Endothelial cell (in vitro differentiated cells): ENCODE data around the gene ADH4. TPM values are rescaled to one million over a fixed set of nuclear protein-coding genes. Genes with fewer than 3 reads are reported as not detected.
"Not testable (repeated sequence)": the region's sequence is repeated elsewhere in the genome, so short reads cannot be mapped to it uniquely, and the experiment has no call there.

ENCODE experiments used
- DNase-seq: peaks from one replicate; pipeline ENCODE4 v3.0.0; 2021; ENCODE audit warnings: low spot score
- H3K27ac Mint-ChIP-seq: one replicate; pipeline ENCODE4 v1.8.0; 2021; ENCODE audit warnings: mixed read lengths, inconsistent platforms; ENCODE audit not compliant: unreplicated experiment
- H3K27me3 Mint-ChIP-seq: one replicate; pipeline ENCODE4 v1.8.0; 2021; ENCODE audit warnings: mild to moderate bottlenecking, moderate library complexity, mixed read lengths, inconsistent platforms; ENCODE audit not compliant: unreplicated experiment
- H3K36me3 Mint-ChIP-seq: one replicate; pipeline ENCODE4 v1.8.0; 2021; ENCODE audit warnings: mild to moderate bottlenecking, low read depth, mixed read lengths, inconsistent platforms; ENCODE audit not compliant: unreplicated experiment
- H3K4me1 Mint-ChIP-seq: one replicate; pipeline ENCODE4 v1.8.0; 2021; ENCODE audit warnings: mild to moderate bottlenecking, mixed read lengths, inconsistent platforms; ENCODE audit not compliant: unreplicated experiment
- H3K4me3 Mint-ChIP-seq: one replicate; pipeline ENCODE4 v1.8.0; 2021; ENCODE audit warnings: mild to moderate bottlenecking, mixed read lengths, inconsistent platforms; ENCODE audit not compliant: unreplicated experiment
- H3K9me3 Mint-ChIP-seq: one replicate; pipeline ENCODE4 v1.8.0; 2021; ENCODE audit warnings: mixed read lengths, inconsistent platforms; ENCODE audit not compliant: unreplicated experiment
- total RNA-seq: library from RNA; stranded (reverse); fragmentation: NEBNext Ultra II Directional; extraction: Animal tissue kit (Norgen Biotek cat#: 25700); gene quantifications from one replicate; pipeline ENCODE4 v1.2.1, GENCODE V29; 2021; ENCODE audit not compliant: unreplicated experiment
- TF ChIP-seq, protein P1 (sequence below): fragments of 200-600 bp; sonication (generic); IDR thresholded peaks from one replicate; pipeline ENCODE4 v1.5.0; 2021; ENCODE audit warnings: antibody characterized with exemption; ENCODE audit not compliant: unreplicated experiment

ADH4 gene
- total RNA-seq, 1 donor from 2014 or later = not detected

GRCh38 chr4:99084595-99084994 is 59.5 kb downstream of the ADH4 start:
- H3K4me3 Mint-ChIP-seq = no peak overlapping the region
- TF ChIP-seq, protein P1, sequence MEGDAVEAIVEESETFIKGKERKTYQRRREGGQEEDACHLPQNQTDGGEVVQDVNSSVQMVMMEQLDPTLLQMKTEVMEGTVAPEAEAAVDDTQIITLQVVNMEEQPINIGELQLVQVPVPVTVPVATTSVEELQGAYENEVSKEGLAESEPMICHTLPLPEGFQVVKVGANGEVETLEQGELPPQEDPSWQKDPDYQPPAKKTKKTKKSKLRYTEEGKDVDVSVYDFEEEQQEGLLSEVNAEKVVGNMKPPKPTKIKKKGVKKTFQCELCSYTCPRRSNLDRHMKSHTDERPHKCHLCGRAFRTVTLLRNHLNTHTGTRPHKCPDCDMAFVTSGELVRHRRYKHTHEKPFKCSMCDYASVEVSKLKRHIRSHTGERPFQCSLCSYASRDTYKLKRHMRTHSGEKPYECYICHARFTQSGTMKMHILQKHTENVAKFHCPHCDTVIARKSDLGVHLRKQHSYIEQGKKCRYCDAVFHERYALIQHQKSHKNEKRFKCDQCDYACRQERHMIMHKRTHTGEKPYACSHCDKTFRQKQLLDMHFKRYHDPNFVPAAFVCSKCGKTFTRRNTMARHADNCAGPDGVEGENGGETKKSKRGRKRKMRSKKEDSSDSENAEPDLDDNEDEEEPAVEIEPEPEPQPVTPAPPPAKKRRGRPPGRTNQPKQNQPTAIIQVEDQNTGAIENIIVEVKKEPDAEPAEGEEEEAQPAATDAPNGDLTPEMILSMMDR = no peak
- peaks cover 19% of the 10 kb centered on the region for H3K36me3 Mint-ChIP-seq
- no peak for DNase-seq
- H3K27ac Mint-ChIP-seq = no peak overlapping the region
- H3K9me3 Mint-ChIP-seq = no peaks in the 10 kb centered on the region
- peaks cover 7% of the 10 kb centered on the region for H3K27me3 Mint-ChIP-seq
- H3K4me1 Mint-ChIP-seq = peaks cover 15% of the 10 kb centered on the region

- H3K4me3 Mint-ChIP-seq = no peak overlapping the region
- H3K9me3 Mint-ChIP-seq = no peaks in the 10 kb centered on the region
- DNase-seq = no peak
- no peak overlapping the region for H3K27ac Mint-ChIP-seq
- TF ChIP-seq, protein P1 = no peak
- H3K36me3 Mint-ChIP-seq = peaks cover 25% of the 10 kb centered on the region
- no peaks in the 10 kb centered on the region for H3K27me3 Mint-ChIP-seq
- H3K4me1 Mint-ChIP-seq = no peaks in the 10 kb centered on the region
Measured at GRCh38 chr4:99082192-99082591, 61.9 kb downstream of the ADH4 start.

DNA sequence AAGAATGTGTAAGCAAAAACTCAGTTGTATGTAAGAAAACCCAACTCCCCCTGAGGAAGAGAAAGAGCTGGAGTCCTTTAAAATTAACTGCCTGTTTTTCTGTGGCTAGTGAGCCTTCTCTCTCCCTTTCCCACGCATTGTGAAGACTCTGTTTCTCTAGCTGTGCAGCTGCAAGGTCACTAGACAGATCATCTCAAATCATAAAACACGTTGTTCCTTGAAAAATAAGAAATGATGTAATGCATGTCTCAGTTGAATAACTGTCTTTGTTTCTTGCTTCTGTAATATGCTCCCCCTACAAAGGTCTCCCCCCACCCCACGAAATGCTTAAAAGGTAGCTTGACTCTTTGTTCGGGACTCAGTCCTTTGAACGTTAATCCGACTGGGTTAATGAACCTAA is 63.2 kb downstream of the ADH4 start:
- H3K9me3 Mint-ChIP-seq, H3K4me1 Mint-ChIP-seq, H3K27ac Mint-ChIP-seq, H3K4me3 Mint-ChIP-seq, H3K27me3 Mint-ChIP-seq, DNase-seq: not testable (repeated sequence)
- peaks cover 30% of the 10 kb centered on the region for H3K36me3 Mint-ChIP-seq

DNA sequence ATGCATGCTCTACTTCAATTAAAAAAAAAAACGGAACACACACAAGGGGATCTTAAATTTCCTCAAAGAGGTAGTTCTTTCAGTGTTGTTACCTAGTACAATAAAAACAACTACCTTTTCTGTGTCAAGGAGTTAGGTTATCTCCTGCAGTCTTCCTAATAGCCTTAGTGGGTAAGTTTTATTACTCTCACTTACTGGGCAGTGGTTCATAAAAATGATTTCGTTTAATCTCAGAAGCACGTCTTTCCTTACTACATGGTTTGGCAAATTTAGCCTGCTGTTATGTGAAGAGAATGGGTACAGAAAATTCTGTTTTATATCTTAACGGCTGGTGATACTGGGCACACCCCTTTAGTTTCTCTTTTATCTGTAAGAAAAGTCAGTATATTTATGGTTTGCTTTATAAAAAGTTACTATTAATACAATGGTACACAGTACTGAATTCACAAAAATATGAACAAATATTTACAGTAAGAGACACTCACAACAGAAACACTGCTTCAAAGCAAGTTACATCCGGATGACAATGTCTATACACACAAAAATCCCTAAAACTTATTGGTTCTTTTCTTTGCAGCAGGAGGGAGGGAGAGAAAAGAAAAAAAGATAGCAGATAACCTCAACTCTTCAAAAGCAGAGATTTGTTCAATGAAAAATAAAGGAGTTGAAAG is 64.3 kb downstream of the ADH4 start:
- Mint-ChIP-seq H3K9me3 (no peaks in the 10 kb centered on the region), H3K27ac (no peak overlapping the region), H3K4me1 (no peaks in the 10 kb centered on the region), H3K27me3 (no peaks in the 10 kb centered on the region), H3K36me3 (peaks cover 30% of the 10 kb centered on the region), H3K4me3 (no peak overlapping the region)
- DNase-seq = no peak
- TF ChIP-seq, protein P1 = no peak

GRCh38 chr4:99078931-99079624 is 65.0 kb downstream of the ADH4 start:
- no peaks in the 10 kb centered on the region for H3K4me1 Mint-ChIP-seq
- TF ChIP-seq, protein P1 = no peak
- H3K27me3 Mint-ChIP-seq = no peaks in the 10 kb centered on the region
- H3K36me3 Mint-ChIP-seq = peaks cover 30% of the 10 kb centered on the region
- H3K27ac Mint-ChIP-seq = no peak overlapping the region
- no peak overlapping the region for H3K4me3 Mint-ChIP-seq
- no peaks in the 10 kb centered on the region for H3K9me3 Mint-ChIP-seq
- no peak for DNase-seq
